Left ventricle myocardium superior (tissue), 1 donor: ENCODE measurements around the gene RHCG. TPM values are rescaled to one million over a fixed set of nuclear protein-coding genes. Genes with fewer than 3 reads are reported as not detected.
A peak's percentile ranks its signal among the peaks of the same experiment; 100 is the strongest.
"Not testable (repeated sequence)": the region's sequence is repeated elsewhere in the genome, so short reads cannot be mapped to it uniquely, and the experiment has no call there.

ENCODE experiments used
- ATAC-seq: fragments of 200-7000 bp; cut with Tn5 transposase; one replicate; pipeline ENCODE4 v1.9.1; 2020; ENCODE audit warnings: mild to moderate bottlenecking, moderate library complexity
- DNase-seq: peaks from one replicate; pipeline ENCODE4 v3.0.0-alpha.2; 2020
- intact Hi-C: fragments of 100-400 bp; cut with micrococcal nuclease; formaldehyde crosslinking; loops from one replicate; pipeline ENCODE4 v1.11.0; 2022
- total RNA-seq: library from RNA; stranded (reverse); fragmentation: NEBNext Ultra II Directional; extraction: Animal tissue kit (Norgen Biotek cat#: 25700); gene quantifications from one replicate; pipeline ENCODE4 v1.2.1, GENCODE V29; 2021
- donor health status: DM: no; HTN: yes; CAD: no; lungs with severe emphysema.

Gene RHCG
- total RNA-seq, 1 donor from 2014 or later: not detected

DNA sequence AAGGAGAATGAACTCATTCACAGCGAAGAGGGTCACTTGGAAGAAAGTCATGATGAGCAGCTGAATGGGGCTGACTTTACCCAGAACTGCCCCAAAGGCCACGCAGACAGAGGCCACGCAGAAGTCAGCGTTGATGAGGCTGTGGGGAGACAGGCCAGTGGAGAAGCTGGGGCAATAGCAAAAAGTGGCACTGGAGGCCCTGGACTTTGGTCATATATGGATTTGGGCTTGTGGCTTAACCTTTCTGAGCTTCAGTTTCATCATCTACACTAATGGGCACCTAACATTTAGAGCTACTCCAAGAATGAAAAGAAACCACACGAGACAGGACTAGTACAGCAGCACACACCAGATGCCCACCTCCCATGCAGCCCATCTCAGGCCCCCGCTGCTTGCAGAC, 13.3 kb downstream of the RHCG start:
- intact Hi-C loops: no loop called here
- ATAC-seq (no peak), DNase-seq (no peak)

- DNase-seq: no peak
- intact Hi-C loops: no loop called here
- no peak for ATAC-seq
Observed at GRCh38 chr15:89482139-89482538, 14.2 kb downstream of the RHCG start.

DNA sequence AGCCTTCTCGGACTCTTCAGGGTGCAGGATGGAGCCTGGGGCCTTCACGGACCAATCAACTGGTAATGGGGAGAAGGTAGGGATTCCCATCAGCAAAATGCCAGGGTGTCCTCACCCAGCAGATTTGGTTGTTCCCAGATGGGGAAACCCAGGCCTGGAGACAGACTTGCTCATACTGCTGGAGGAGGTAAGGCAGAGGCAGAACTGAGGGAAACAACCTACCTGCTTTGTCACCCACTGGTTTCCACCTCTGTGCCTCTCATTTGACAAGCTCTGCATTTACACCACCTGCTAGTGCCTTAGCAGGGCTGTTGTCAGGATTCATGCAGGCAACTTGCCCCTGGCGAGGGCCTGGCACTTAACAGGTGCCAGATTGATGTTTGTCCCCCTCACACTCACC, 15.9 kb downstream of the RHCG start:
- ATAC-seq (no peak), DNase-seq (no peak)
- intact Hi-C loops: no loop called here

- intact Hi-C loops: no loop called here
- no peak for DNase-seq
Observed at GRCh38 chr15:89479173-89479572, 17.2 kb downstream of the RHCG start.

GRCh38 chr15:89477411-89478242, 18.8 kb downstream of the RHCG start:
- ATAC-seq: no peak
- no peak for DNase-seq
- intact Hi-C loops: no loop called here

More at GRCh38 chr15:89479173-89479572, 17.2 kb downstream of the RHCG start:
- no peak for ATAC-seq

- intact Hi-C loops: no loop called here
- no peak for ATAC-seq
- DNase-seq: no peak
Observed at GRCh38 chr15:89475661-89476060, 20.7 kb downstream of the RHCG start.

DNA sequence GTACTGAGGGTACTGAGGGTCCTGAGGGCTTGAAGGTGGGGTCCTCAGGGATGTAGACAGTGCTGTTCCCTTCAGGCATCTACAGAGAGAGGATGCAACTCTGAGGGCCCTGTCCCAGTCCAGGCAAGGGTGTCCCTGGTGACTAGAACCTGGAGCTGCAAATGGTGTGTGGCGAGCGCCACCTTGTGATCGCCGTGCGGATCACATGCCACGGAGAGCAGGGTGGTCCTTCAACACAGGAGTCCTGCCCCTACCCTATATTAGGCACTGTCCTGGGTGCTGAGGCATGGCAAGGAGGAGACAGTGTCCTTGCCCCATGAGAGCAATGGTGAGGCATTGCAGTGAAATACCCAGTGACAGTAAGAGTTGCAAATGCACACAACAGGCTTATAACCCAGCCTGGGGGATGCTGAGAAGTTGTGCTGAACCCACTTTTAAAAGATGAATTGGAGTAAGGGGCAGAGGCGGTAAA, 23.6 kb downstream of the RHCG start:
- ATAC-seq: peak; percentile 54
- intact Hi-C loops: no loop called here
- DNase-seq: peak; percentile 36

GRCh38 chr15:89469426-89470096, 26.8 kb downstream of the RHCG start:
- intact Hi-C loops: no loop called here
- no peak for DNase-seq
- no peak for ATAC-seq

- ATAC-seq, DNase-seq, intact Hi-C loops: not testable (repeated sequence)
Observed at GRCh38 chr15:89468813-89469212, 27.6 kb downstream of the RHCG start.

DNA sequence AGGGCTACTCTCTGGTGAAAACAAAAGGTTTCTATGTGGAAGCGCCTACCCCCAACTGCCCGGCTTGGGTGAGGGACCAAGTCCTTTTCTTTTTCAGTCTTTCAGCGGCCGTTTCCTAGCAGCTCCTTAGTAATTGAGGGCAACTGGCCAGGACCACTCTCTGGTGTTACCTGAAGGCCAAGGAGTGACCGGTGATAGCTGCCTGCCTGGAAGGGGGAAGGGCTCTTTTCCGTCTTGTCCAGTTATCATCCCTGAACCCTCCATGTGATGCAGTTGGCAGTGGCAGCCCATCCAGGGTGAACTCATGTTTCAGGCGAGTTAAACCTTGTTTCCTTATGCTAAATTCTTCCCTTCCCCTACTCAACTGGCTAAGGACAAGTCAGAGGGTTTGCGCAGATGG, 33.3 kb downstream of the RHCG start:
- intact Hi-C loops: no loop called here
- DNase-seq (no peak), ATAC-seq (no peak)

GRCh38 chr15:89462198-89462912, 34.0 kb downstream of the RHCG start:
- DNase-seq (no peak), ATAC-seq (peak; percentile 22)
- intact Hi-C loops: no loop called here

DNA sequence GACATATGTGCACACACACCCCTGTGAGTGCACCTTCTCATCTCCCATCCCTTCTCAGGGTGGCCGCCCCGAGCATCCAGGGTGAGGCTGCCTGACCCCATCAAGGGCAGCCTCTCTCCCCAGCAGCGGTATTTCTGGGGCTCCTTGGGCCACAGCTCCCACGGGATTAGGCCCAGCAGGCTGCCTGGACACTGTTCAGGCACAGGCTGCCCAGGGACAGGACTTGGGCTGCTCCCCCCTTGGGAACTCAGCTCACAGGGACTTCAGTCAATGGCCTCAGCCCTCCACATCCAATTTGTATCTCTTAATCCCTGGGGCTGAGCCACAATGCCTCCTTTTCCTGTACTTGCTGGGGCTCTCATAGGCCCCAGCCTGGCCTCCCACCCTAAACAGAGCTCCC, 35.0 kb downstream of the RHCG start:
- intact Hi-C loops: no loop called here
- ATAC-seq: no peak

GRCh38 chr15:89460048-89460447, 36.3 kb downstream of the RHCG start:
- ATAC-seq (no peak), DNase-seq (no peak)
- intact Hi-C loops: no loop called here

More for the DNA sequence above, 35.0 kb downstream of the RHCG start:
- no peak for DNase-seq

GRCh38 chr15:89459271-89460038, 36.9 kb downstream of the RHCG start:
- DNase-seq: no peak
- intact Hi-C loops: no loop called here
- ATAC-seq: no peak

- ATAC-seq: no peak
- DNase-seq: no peak
- intact Hi-C loops: no loop called here
Observed at GRCh38 chr15:89458440-89458839, 37.9 kb downstream of the RHCG start.

- ATAC-seq: no peak
Observed at GRCh38 chr15:89457086-89457485, 39.3 kb downstream of the RHCG start.

GRCh38 chr15:89455535-89455934, 40.8 kb downstream of the RHCG start:
- intact Hi-C loops: no loop called here
- DNase-seq: no peak
- no peak for ATAC-seq

More at GRCh38 chr15:89457086-89457485, 39.3 kb downstream of the RHCG start:
- intact Hi-C loops: no loop called here
- no peak for DNase-seq

DNA sequence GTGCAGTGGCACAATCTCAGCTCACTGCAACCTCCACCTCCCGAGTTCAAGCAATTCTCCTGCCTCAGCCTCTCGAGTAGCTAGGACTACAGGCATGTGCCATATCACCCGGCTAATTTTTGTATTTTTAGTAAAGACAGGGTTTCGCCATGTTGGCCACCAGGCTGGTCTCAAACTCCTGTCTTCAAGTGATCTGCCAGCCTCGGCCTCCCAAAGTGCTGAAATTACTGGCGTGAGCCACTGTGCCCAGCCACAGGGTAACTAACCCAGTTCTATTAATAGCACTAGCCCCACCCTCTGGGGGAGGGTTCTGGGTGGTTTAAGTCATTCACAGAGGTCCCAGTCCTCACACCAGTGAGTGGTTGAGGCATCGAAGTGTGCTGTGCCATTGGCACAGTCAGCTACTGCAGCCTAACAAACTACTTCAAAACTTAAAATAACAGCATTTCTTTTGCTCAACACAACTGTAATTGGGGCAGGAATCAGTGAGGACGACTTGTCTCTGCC, 44.0 kb downstream of the RHCG start:
- ATAC-seq: no peak
- DNase-seq: no peak
- intact Hi-C loops: no loop called here

DNA sequence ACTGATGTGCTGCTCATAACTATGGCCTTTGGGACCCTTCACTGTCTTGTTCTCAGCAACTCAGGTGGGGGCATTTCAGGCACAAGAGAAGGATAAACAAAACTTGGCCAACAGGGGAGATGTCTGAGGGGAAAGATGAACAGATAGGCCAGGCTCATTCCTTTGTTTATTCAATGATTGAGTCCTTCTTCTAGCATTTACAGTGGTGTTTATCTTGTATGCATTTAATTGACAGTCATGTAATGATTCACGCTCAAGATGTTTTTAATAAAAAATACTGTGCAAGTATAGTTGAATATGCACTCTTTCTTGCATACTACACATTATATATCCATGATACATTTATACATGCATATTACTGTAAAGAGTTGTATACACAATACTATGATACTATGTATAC, 44.5 kb downstream of the RHCG start:
- DNase-seq (no peak), ATAC-seq (no peak)
- intact Hi-C loops: no loop called here
